Measurements from ENCODE around the gene ZKSCAN1. TPM values are rescaled to one million over a fixed set of nuclear protein-coding genes. Genes with fewer than 3 reads are reported as not detected.

Gene ZKSCAN1
- total RNA-seq, 1 donor from 2014 or later, result 84.1 TPM

DNA sequence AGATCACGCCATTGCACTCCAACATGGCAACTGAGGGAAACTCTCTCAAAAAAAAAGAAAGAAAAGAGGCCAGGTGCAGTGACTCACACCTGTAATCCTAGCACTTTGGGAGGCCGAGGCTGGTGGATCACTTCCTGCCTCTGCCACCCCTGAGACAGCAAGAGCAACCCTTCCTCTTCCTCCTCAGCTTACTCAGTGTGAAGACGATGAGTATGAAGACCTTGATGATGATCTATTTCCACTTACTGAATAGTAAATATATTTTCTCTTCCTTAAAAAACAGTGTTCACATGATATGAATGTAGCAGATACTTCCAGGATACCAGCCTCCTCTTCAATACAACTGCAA is 2.1 kb upstream of the ZKSCAN1 start:
- Mint-ChIP-seq H3K27me3 (ENCODE audit: unreplicated experiment) (peaks cover 8% of the 10 kb centered on the region), H3K4me3 (ENCODE audit: unreplicated experiment) (no peak overlapping the region), H3K4me1 (ENCODE audit: unreplicated experiment) (peaks cover 21% of the 10 kb centered on the region), H3K9me3 (ENCODE audit: unreplicated experiment) (no peaks in the 10 kb centered on the region), H3K27ac (ENCODE audit: unreplicated experiment) (no peak overlapping the region), H3K36me3 (ENCODE audit: unreplicated experiment) (peaks cover 2% of the 10 kb centered on the region)
- no peak for DNase-seq (ENCODE audit: extremely low spot score, unreplicated experiment)
- TF ChIP-seq, protein P1, sequence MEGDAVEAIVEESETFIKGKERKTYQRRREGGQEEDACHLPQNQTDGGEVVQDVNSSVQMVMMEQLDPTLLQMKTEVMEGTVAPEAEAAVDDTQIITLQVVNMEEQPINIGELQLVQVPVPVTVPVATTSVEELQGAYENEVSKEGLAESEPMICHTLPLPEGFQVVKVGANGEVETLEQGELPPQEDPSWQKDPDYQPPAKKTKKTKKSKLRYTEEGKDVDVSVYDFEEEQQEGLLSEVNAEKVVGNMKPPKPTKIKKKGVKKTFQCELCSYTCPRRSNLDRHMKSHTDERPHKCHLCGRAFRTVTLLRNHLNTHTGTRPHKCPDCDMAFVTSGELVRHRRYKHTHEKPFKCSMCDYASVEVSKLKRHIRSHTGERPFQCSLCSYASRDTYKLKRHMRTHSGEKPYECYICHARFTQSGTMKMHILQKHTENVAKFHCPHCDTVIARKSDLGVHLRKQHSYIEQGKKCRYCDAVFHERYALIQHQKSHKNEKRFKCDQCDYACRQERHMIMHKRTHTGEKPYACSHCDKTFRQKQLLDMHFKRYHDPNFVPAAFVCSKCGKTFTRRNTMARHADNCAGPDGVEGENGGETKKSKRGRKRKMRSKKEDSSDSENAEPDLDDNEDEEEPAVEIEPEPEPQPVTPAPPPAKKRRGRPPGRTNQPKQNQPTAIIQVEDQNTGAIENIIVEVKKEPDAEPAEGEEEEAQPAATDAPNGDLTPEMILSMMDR (IDR thresholded peaks at IDR 0.05), result no peak

DNA sequence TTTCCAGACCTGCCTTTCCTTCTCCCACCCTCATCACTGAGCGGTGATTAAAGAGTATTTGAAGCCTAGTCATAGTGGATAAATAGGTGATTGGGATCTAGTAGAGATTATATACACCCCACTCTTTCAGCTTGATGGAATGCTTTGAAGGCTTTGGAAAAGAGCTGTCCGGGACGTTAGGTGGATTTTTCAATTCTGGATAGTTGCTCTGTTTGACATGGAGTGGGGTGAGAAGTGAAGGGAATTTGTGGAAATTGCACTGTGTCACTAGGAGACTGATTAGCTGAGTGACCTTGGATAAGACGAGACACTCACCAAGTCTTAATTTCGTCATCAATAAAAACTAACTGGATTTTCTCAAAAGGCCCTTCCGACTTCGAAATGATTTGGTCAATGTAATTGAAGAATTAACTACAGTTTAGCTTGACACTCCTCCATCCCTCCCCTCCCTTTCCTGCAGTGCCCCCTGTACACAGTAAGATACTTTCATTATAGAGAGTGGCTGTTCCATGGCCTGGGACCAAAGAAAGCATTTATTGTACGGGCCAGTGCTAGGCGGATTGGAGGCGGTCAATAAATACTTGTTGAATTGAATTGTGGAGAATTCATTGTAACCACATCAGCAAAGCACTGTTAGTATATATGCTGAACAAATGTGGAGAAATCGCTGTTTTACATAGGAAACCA is 962 bp downstream of the ZKSCAN1 start:
- H3K9me3 Mint-ChIP-seq (ENCODE audit: unreplicated experiment), result no peaks in the 10 kb centered on the region
- H3K27me3 Mint-ChIP-seq (ENCODE audit: unreplicated experiment), result peaks cover 6% of the 10 kb centered on the region
- DNase-seq (ENCODE audit: extremely low spot score, unreplicated experiment), result no peak
- H3K36me3 Mint-ChIP-seq (ENCODE audit: unreplicated experiment), result peaks cover 7% of the 10 kb centered on the region
- TF ChIP-seq, protein P1 (IDR thresholded peaks at IDR 0.05), result no peak
- H3K4me3 Mint-ChIP-seq (ENCODE audit: unreplicated experiment), result peak overlapping the region; percentile 90
- peaks cover 25% of the 10 kb centered on the region for H3K4me1 Mint-ChIP-seq (ENCODE audit: unreplicated experiment)
- peak overlapping the region; percentile 93 for H3K27ac Mint-ChIP-seq (ENCODE audit: unreplicated experiment)

- no peak overlapping the region for H3K4me3 Mint-ChIP-seq (ENCODE audit: unreplicated experiment)
- no peaks in the 10 kb centered on the region for H3K27me3 Mint-ChIP-seq (ENCODE audit: unreplicated experiment)
- DNase-seq (ENCODE audit: extremely low spot score, unreplicated experiment), result no peak
Observed at GRCh38 chr7:100017300-100017699, 1.9 kb downstream of the ZKSCAN1 start.

GRCh38 chr7:100017875-100018274 is 2.5 kb downstream of the ZKSCAN1 start:
- Mint-ChIP-seq H3K36me3 (ENCODE audit: unreplicated experiment) (peaks cover 16% of the 10 kb centered on the region), H3K9me3 (ENCODE audit: unreplicated experiment) (no peaks in the 10 kb centered on the region), H3K27me3 (ENCODE audit: unreplicated experiment) (no peaks in the 10 kb centered on the region), H3K4me1 (ENCODE audit: unreplicated experiment) (peaks cover 25% of the 10 kb centered on the region), H3K27ac (ENCODE audit: unreplicated experiment) (no peak overlapping the region), H3K4me3 (ENCODE audit: unreplicated experiment) (no peak overlapping the region)
- DNase-seq (ENCODE audit: extremely low spot score, unreplicated experiment), result no peak
- TF ChIP-seq, protein P1 (IDR thresholded peaks at IDR 0.05), result no peak

More at GRCh38 chr7:100017300-100017699, 1.9 kb downstream of the ZKSCAN1 start:
- Mint-ChIP-seq H3K9me3 (ENCODE audit: unreplicated experiment) (no peaks in the 10 kb centered on the region), H3K27ac (ENCODE audit: unreplicated experiment) (no peak overlapping the region), H3K4me1 (ENCODE audit: unreplicated experiment) (peaks cover 25% of the 10 kb centered on the region), H3K36me3 (ENCODE audit: unreplicated experiment) (peaks cover 13% of the 10 kb centered on the region)
- TF ChIP-seq, protein P1 (IDR thresholded peaks at IDR 0.05), result no peak

DNA sequence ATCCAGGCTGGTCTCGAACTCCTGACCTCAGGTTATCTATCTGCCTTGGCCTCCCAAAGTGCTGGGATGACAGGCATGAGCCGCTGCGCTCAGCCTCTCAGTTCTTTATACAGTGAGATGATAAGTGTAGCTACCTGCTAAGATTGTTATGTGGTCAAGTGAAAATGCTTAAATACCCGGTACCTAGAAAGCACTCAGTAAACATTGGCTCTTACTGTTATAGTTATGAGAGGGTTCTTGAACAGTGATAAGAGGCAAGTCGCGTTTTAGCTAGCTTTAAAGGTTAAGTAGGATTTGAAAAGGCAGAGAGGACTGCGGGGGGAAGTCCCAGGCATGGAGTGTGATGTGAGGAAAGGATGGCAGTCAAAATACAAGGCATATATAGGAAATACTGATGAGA is 4.5 kb downstream of the ZKSCAN1 start:
- peaks cover 23% of the 10 kb centered on the region for H3K4me1 Mint-ChIP-seq (ENCODE audit: unreplicated experiment)
- no peak overlapping the region for H3K27ac Mint-ChIP-seq (ENCODE audit: unreplicated experiment)
- H3K36me3 Mint-ChIP-seq (ENCODE audit: unreplicated experiment), result peaks cover 26% of the 10 kb centered on the region
- TF ChIP-seq, protein P1 (IDR thresholded peaks at IDR 0.05), result no peak
- no peaks in the 10 kb centered on the region for H3K27me3 Mint-ChIP-seq (ENCODE audit: unreplicated experiment)
- no peaks in the 10 kb centered on the region for H3K9me3 Mint-ChIP-seq (ENCODE audit: unreplicated experiment)
- no peak overlapping the region for H3K4me3 Mint-ChIP-seq (ENCODE audit: unreplicated experiment)
- no peak for DNase-seq (ENCODE audit: extremely low spot score, unreplicated experiment)
